ENCODE data around the gene SULT1A1.
"Not testable (repeated sequence)": the region's sequence is repeated elsewhere in the genome, so short reads cannot be mapped to it uniquely, and the experiment has no call there.

- TF ChIP-seq SUZ12 (IDR thresholded peaks at IDR 0.05; ENCODE audit: extremely low read depth, insufficient read depth, insufficient read length); ZNF274 (IDR thresholded peaks at IDR 0.05; ENCODE audit: low read depth, low read length): not testable (repeated sequence)
Measured at GRCh38 chr16:28622532-28623171, 12.8 kb upstream of the SULT1A1 start.

Measured in NT2/D1 (cell line).